ENCODE data around the gene EFHB.
"Not testable (repeated sequence)": the region's sequence is repeated elsewhere in the genome, so short reads cannot be mapped to it uniquely, and the experiment has no call there.

- TF ChIP-seq CTCF (IDR thresholded peaks at IDR 0.05); ZFX (IDR thresholded peaks at IDR 0.05; ENCODE audit: borderline replicate concordance): not testable (repeated sequence)
Measured at GRCh38 chr3:19899833-19900232, 34.2 kb downstream of the EFHB start.

Measured in 22Rv1 (cell line).